ENCODE results near the gene AGTPBP1. TPM values are rescaled to one million over a fixed set of nuclear protein-coding genes. Genes with fewer than 3 reads are reported as not detected.

AGTPBP1 gene
- total and polyA plus RNA-seq, 2 of the 8 experiments (the other 6 are each of a cell fraction or from before 2014, with no cell fraction given), result 13.4 to 65.2 TPM

DNA sequence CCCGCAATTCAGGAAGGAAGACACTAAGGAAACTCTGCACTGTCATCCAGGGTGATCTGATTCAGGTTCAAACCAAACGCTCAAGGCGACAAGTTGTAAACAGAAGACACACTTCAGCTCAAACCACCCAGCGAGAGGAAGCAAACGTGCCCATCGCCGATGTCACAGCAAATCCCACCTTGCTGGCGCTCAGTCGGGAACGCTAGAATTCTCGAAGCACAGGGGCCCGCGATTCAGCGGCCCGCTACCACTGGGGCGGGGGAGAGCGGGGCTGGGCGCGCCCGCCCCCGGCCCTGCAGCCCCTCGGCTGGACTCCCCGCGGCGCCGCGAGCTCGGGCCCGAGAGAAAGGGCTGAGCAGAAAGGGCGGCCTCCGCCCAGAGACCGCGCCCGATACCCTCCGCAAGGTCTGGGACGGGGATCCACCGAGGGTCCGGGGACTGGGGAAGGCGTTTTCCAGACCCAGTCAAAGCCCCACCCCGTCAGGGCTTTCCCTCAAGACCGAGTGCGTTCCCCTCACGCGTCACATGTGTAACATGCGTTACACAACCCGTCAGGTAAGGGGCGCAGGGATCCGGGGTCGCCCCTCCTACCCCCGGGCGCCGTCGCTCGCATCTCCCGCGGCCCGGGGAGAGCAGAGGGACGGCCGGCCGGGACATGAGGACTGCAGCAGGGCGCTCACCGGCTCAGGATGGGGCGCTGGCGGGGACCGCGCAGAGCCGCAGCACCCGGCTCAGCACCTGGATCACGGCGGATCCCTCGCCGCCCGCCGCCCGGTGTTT lies 469 bp downstream of the AGTPBP1 start (continued):
- TF ChIP-seq CEBPB (IDR thresholded peaks at IDR 0.05; ENCODE audit: low read depth, low read length), result no peak
- TF ChIP-seq POLR2AphosphoS5 (IDR thresholded peaks at IDR 0.05; ENCODE audit: low read depth, low read length), result peak; percentile 46; the same call in 1 of the 2 replicates
- TF ChIP-seq MAFK (IDR thresholded peaks at IDR 0.05; ENCODE audit: low read depth, low read length), result no peak
- TF ChIP-seq SP1 (IDR thresholded peaks at IDR 0.05; ENCODE audit: low read depth, low read length), result no peak
- no peak for TF ChIP-seq CREB1 (IDR thresholded peaks at IDR 0.05)
- no peak for TF ChIP-seq NANOG (IDR thresholded peaks at IDR 0.05; ENCODE audit: insufficient read depth, low read depth, low read length, poor library complexity, severe bottlenecking)
- TF ChIP-seq JUND (IDR thresholded peaks at IDR 0.05; ENCODE audit: low read length), result no peak
- TF ChIP-seq SIX5 (IDR thresholded peaks at IDR 0.05; ENCODE audit: low read depth, low read length), result no peak
- no peak for TF ChIP-seq SP4 (IDR thresholded peaks at IDR 0.05; ENCODE audit: low read length)
- no peak for TF ChIP-seq CHD1 (IDR thresholded peaks at IDR 0.05; ENCODE audit: low read depth, low read length)
- TF ChIP-seq RXRA (IDR thresholded peaks at IDR 0.05; ENCODE audit: insufficient read depth, low read depth, low read length), result no peak
- TF ChIP-seq HDAC6 (IDR thresholded peaks at IDR 0.05; ENCODE audit: low read depth, low read length), result no peak
- no peak for TF ChIP-seq EGR1 (IDR thresholded peaks at IDR 0.05; ENCODE audit: borderline replicate concordance, low read depth, low read length)
- no peak for TF ChIP-seq CBX8 (IDR thresholded peaks at IDR 0.05; ENCODE audit: borderline replicate concordance, low read depth, low read length)
- TF ChIP-seq GTF2F1 (IDR thresholded peaks at IDR 0.05; ENCODE audit: borderline replicate concordance, low read depth, low read length), result no peak
- TF ChIP-seq KDM4A (IDR thresholded peaks at IDR 0.05; ENCODE audit: low read depth, low read length, severe bottlenecking), result peak; percentile 85
- peak in 1 of 2 experiments; percentile 73; a peak in 2 of 4 replicates for TF ChIP-seq SIN3A (conservative IDR thresholded peaks at IDR 0.05 in 1 of 2, IDR thresholded peaks at IDR 0.05 in 1 of 2; ENCODE audit: low read depth in 1 of 2, low read length in 2 of 2)
- no peak for TF ChIP-seq NRF1 (IDR thresholded peaks at IDR 0.05; ENCODE audit: low read depth, low read length)
- TF ChIP-seq, protein P1, sequence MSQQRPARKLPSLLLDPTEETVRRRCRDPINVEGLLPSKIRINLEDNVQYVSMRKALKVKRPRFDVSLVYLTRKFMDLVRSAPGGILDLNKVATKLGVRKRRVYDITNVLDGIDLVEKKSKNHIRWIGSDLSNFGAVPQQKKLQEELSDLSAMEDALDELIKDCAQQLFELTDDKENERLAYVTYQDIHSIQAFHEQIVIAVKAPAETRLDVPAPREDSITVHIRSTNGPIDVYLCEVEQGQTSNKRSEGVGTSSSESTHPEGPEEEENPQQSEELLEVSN (IDR thresholded peaks at IDR 0.05), result no peak; the same call in 1 of the 2 replicates
- TF ChIP-seq CHD2 (IDR thresholded peaks at IDR 0.05; ENCODE audit: low read length), result no peak
- TF ChIP-seq TBP (IDR thresholded peaks at IDR 0.05; ENCODE audit: low read depth, low read length), result no peak; the same call in 1 of the 2 replicates
- no peak for TF ChIP-seq SUZ12 (IDR thresholded peaks at IDR 0.05; ENCODE audit: low read length)
- no peak for TF ChIP-seq POU5F1 (IDR thresholded peaks at IDR 0.05; ENCODE audit: low read depth, low read length)
- TF ChIP-seq GABPA (IDR thresholded peaks at IDR 0.05; ENCODE audit: borderline replicate concordance, insufficient read depth, low read length), result no peak
- TF ChIP-seq SAP30 (IDR thresholded peaks at IDR 0.05; ENCODE audit: insufficient read depth, insufficient replicate concordance, low read length), result no peak
- peak in 1 of 2 experiments; percentile 65; a peak in 2 of 3 replicates for TF ChIP-seq POLR2A (IDR thresholded peaks at IDR 0.05; ENCODE audit: control extremely low read depth in 1 of 2, low read depth in 2 of 2, low read length in 2 of 2)

Data from H1 (cell line).